Stimulated activated CD8-positive, alpha-beta memory T cell treated with anti-CD3 and anti-CD28 coated beads, Interleukin-4, amount 100 ng/mL, for 48 hours (primary cell): ENCODE results near the gene FGFBP1.
A peak's percentile ranks its signal among the peaks of the same experiment; 100 is the strongest.
"Not testable (repeated sequence)": the region's sequence is repeated elsewhere in the genome, so short reads cannot be mapped to it uniquely, and the experiment has no call there.

Experiments
- DNase-seq: peaks from one replicate; pipeline ENCODE4 v3.0.0-alpha.2; 2020

FGFBP1 gene

GRCh38 chr4:15944895-15945294 lies 6.4 kb upstream of the FGFBP1 start:
- DNase-seq: no peak

DNA sequence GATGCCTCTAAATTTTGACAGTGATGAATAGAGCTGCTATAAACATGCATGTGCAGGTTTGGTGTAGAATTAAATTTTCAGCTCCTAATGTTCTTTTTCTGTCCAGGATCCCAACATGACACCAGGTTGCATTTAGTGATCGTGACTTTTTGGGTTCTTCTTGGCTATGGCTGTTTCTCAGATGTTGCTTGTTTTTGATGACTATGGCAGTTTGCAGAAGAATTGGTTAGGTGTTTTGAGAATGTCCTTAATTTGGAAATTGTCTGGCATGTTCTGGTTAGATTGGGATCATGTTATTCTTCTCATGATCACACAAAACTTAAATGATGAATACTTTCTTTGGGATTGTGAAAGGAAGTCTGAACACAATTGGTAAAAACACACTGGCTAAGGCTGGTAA lies 3.7 kb upstream of the FGFBP1 start:
- DNase-seq: no peak

DNA sequence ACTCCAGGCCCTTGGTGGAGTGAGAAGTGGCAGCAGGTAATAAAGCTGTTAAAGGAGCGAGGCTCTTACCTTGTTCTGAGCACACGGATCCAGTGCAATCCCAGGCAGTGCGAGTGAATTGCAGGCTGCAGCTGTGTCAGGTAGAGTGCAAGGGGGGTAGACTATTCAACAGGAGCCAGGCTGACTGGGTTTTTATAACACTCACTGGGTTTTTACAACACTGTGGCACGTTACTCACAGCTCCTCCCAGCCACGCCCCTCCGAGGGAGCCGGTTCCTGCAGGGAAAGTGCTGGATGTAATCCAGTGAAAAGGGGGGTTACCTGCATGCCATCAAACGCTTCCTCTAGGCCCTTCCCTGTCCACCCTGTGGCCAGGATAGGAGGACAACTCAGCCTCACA lies 358 bp downstream of the FGFBP1 start:
- DNase-seq: no peak

GRCh38 chr4:15936495-15936894 lies 2.0 kb downstream of the FGFBP1 start:
- DNase-seq: no peak

DNA sequence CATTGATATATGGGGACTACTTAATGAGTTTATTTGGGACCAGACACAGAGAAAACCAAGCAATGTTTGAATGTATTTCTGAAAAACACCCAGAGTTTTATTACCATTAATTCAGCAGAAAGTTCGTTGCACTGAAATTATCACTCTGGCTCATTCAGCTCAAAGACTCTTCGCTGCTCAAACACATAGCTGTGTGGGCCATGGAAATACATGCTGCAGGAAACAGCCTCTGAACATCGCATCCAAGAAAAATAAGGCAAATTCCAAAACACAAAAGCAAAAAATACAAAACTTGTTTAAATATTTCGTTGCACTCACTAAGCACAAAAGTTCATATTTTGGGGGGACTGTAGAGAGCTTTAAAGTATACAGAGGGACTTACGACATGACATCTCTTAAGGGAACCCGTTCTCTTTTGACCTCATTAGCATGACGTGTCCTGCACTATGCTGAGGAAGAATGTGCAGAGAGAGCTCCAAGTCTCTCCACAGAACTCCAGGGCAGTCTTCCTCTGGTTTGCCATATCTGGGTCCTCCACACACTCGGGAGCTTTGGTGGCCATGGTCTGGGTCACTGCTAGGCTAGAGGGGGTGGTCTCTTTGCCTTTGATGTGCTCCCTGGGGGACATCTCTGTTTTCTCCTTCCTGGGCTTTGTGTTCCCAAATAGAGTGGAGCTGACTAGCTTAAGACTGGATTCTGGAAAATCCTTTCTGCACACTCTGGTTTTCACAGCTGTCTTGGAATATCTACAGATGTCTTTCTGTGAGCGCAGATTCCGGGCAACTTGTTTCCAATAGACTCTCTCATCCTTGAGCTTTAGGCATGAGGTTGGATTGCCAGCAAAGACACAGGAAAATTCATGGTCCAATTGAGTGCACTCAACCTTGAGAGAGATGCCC lies 2.8 kb downstream of the FGFBP1 start:
- no peak for DNase-seq

DNA sequence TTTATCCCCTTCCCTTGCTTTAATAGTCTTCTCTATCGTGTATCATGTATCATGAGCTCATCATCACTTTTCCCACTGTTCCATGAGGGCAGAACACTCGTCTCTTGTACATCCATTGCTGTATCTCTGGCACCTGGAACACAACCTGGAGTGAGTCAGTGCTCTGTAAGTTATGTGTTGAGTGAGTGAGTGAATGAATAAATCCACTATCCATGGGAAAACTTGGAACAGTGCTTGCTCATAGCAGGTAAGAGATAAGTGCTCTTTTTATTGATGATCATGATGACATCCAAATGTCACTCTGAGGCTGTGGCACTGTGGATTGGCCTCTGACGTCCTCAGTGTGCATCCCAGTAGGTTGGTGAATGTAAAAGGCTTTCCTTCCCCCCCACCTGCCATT lies 4.3 kb downstream of the FGFBP1 start:
- no peak for DNase-seq

DNA sequence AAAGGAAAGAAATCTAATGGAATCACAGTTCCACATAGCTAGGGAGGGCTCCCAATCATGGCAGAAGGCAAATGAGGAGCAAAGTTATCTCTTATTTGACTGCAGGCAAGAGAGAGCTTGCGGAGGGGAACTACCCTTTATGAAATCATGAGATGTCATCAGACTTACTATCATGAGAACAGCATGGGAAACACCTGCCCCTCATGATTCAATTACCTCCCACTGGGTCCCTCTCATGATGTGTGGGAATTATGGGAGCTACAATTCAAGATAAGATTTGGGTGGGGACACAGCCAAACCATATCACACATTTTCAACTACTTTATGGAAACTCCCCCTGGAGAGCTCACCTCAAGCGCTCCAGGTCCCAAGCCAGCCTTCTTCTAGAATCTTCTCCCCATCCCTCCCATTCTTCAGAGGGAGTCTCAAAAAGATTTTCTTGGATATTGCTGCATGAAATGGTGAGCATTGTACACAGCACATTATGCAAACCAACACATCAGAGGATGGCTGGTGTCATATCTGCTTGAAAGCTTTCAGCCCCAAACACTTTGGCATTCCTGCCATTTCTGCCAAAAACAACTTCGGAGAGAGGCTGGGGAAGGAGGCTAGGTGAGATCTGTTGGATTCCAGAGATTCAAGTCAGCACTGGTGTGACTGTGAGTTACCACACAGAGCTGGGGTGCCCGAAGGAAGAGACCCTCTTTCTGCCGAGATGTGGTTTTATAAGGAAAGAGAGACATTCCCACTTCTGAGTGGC lies 6.9 kb downstream of the FGFBP1 start:
- DNase-seq: no peak

- peak; percentile 27 for DNase-seq
Observed at GRCh38 chr4:15930314-15930713, 8.2 kb downstream of the FGFBP1 start.

- no peak for DNase-seq
Observed at GRCh38 chr4:15929540-15929939, 9.0 kb downstream of the FGFBP1 start.

- no peak for DNase-seq
Observed at GRCh38 chr4:15928883-15929282, 9.7 kb downstream of the FGFBP1 start.

DNA sequence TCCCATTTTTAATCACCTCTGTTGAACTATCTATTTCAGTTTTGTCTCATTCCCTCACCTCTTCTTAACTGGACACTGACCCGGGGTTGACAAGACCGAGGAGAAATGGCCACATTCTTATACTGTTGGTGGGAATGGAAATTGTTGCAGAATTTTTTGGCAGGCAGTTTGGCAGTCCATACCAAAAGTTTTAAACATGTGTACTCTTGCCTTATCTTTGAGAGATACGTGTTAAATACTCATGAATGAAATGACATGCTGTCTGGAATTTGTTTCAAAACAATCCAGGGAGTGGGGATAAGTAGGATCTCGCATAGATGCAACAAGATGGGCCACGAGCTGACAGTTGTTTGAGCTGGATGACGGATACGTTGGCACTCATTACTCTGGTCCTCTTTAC lies 12.1 kb downstream of the FGFBP1 start:
- DNase-seq: no peak

GRCh38 chr4:15925830-15926229 lies 12.7 kb downstream of the FGFBP1 start:
- DNase-seq: no peak

- DNase-seq: no peak
Observed at GRCh38 chr4:15921592-15921932, 17.0 kb downstream of the FGFBP1 start.

DNA sequence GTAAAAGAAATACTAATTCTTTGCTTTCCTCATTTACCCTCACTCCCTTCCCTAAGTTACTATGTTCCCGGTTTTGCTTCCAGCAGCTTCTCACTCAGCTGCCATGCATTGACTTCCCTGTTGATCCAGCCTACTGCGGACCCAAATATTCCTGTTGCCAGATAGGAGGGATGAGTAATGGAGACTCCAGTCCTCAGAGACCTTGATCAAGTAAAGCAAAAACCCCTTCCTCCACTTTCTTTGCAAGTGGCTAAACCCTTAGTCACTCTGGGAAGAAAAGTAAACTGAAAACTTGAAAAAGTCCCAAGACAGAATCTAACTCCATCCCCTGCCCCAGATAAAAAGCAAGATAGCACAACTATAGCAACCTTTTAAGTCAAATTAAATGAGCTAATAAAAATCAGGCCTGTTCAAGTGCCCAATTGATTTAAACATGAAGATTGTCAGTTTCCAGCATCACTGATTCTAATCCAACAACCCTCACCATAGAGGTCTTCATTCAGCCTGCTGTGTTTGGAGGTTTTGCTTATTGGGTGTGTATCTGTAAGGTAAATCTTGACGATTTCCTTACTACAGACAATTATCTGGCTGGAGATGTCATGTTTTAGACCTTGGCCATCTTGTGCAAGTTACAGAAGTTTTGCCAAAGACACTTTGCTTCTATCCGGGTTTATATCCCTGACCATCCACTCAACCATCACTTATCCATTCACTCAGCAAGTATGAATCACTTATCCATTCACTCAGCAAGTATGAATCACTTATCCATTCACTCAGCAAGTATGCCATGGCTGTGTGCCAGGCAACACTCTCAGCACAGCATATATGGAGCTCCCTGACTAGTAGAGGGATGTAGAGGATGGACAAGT lies 17.6 kb downstream of the FGFBP1 start:
- no peak for DNase-seq

DNA sequence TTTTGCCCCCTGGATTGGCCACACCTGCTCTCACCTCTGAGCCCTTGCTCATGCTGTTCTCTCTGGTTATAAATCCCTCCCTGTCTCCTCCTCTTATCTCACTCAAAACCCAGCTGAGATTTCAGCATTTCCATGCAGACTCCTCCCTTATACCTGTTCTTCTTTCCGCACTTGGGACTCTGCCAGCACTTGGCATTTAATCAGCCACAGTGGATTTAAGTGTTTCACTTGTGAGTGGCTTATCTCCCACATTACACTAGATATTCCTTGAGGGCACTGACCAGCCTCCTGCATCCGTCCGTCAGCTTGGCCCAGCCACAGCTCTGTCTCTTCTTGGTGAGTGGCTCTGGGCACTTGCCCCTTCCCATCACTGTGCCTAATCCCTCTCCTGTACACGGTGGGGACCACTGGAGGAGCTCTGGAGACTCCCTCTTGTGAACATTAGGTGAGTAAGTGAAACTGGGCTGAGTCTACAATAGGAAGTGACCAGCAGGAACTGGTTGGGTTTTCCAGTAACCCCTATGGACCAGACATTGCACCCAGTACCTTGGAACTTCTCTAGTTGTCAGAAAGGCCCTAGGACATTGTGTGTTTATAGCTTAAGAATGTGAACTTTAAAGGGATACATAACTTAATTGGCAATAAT lies 19.9 kb downstream of the FGFBP1 start:
- no peak for DNase-seq

GRCh38 chr4:15917297-15917696 lies 21.2 kb downstream of the FGFBP1 start:
- no peak for DNase-seq

GRCh38 chr4:15916358-15916757 lies 22.2 kb downstream of the FGFBP1 start:
- DNase-seq: not testable (repeated sequence)

DNA sequence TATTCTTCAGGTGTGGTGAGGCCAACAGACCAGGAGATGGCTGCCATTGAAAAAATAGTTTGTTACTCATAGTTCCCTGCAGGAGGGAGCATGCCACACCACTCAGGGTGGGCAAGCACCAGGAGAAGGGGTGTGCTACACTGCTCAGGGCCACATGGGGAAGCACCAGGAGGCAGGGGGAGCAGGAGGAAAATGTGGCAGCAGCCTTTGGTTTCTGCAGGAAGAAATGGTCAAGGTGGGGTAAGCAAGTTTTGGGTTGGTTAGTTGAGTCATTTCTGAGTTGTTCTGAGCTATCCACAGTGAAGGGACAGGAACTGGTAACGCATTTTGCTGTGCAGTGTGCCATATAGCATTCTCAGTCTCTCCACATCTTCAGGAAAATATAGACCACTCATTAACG lies 23.8 kb downstream of the FGFBP1 start:
- no peak for DNase-seq

DNA sequence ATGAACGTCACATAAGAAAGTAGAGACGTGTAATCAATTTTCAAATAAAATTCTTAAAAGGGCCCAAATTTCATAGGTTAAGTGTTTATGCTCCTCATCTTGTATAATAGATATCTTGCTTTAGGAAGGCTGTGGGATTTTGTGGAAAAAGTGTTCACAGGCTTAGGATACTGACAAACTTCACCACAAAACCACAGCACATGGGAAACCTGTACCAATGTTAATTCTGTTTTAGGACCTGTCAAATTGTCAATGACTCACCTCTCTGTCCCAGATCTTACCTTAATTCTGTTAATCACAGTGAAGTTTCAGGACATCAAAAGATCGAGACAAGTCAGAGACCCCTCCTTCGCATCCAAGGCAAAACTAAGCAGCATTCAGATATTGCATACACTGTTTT lies 24.2 kb downstream of the FGFBP1 start:
- DNase-seq: no peak

GRCh38 chr4:15913631-15913970 lies 24.9 kb downstream of the FGFBP1 start:
- DNase-seq: no peak

DNA sequence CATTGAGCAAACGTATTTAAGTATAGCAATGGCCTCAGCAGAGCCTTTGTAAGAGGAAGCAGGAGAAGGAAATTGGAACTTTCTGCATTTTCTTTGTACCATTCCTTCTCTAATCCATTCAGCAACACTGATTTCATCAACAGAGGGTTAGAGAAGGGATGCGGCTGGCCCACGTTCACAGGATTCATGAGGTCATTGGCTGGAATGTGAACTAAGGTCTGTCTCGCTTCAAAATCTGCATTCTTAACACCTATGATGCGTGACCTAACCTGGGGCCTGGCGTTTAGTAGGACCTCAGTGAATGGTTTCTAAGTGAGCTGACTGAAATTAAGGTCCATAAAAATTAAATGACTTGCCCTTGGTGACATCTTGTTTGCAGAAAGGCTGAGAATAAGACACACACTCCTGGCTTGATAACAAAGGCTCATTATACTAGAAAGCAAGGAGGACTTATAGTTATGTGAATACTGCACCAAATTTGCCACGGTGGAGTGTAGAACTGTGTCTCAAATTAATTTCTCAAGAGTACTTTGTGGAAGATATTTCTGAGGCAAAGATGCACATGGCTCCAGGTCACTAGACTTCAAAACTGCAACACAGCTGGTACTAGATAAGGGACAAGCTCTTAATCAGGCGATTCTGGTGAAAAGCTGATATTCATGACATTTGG lies 25.4 kb downstream of the FGFBP1 start:
- no peak for DNase-seq

DNA sequence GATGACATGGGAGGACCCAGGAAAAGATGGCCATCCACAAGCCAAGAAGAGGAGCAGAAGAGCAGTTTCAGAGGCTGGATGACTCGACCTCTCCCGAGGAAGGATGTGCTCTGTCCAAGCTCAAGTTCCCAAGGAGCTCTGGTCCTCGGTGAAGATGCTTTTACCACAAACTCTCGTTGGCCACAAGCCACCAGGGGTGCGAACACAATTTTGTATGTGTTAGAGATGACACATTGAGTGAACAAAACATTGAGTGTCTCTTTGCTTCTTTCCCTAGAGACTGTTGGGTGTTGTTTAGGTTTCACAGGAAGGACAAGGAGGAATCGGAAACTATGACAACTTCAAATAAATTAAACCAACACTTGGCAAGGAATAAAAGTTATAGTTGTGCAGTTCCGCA lies 26.3 kb downstream of the FGFBP1 start:
- DNase-seq: no peak
